HG02571 (cell line): ENCODE data around the gene KDM8.

Experiments
- ATAC-seq: cut with Tn5 transposase; IDR thresholded peaks from one replicate; pipeline ENCODE4 v1.9.1; 2021; ENCODE audit warnings: mild to moderate bottlenecking, moderate library complexity; ENCODE audit not compliant: unreplicated experiment

KDM8 gene

DNA sequence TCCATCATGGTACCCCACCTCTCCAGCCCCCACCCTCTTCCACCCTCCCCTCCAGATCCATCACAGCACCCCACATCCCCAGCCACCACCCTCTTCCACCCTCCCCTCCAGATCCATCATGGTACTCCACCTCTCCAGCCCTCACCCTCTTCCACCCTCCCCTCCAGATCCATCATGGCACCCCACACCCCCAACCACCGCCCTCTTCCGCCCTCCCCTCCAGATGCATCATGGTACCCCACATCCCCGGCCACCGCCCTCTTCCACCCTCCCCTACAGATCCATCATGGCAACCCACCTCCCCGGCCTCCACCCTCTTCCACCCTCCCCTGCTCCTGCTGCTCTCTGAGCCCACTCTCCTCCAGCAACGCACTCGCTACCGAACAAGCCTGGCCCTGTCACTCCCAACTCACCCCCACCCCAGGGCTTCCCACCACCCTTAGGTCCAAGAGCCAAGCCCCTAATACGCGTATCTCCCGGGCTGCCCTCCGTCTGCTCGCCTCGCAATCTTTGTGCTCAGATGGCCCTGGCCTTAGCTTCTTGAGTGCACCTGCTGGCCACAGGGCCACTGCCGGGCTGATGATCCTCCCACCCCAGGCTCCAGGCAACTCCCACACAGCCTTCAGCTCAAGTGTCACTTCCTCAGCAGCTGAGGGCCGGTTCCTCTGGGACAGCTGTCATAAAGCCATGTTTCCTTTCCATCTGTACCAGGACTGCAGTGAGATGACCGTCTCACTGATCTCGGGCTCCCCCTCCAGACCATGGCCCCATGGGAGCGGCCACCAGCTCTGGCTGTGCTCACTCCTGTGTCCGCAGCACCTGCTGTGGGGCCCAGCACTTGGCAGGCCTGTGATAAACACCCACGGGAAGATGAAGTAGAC is 25.5 kb downstream of the KDM8 start:
- ATAC-seq = no peak

DNA sequence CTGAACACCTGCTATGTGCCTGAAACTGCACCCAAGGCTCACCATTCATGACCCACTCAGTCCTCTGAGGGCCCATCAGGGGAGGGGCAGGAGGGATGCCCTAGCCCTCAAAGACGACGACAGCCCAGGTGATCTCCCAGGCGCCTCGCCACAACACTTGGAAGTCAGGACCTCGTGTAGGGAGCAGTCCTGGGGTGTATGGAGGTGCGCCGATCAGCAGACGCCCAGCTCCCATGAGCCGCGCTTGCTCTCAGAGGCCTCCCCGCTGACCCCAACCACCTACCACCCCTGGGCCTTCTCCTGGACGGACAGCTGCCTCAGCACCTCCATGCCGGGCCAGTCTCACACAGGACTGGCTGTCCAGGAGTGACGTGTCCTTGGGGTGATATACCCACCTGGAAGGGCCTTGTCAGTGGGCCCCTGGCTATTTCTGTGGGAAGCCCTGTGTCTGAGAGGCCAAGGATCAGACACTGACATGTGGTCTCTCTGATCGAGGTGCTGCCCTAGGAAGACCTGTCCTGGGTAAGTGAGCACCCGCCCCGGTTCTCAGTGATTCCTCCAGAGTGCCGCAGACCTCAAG is 26.7 kb downstream of the KDM8 start:
- no peak for ATAC-seq

DNA sequence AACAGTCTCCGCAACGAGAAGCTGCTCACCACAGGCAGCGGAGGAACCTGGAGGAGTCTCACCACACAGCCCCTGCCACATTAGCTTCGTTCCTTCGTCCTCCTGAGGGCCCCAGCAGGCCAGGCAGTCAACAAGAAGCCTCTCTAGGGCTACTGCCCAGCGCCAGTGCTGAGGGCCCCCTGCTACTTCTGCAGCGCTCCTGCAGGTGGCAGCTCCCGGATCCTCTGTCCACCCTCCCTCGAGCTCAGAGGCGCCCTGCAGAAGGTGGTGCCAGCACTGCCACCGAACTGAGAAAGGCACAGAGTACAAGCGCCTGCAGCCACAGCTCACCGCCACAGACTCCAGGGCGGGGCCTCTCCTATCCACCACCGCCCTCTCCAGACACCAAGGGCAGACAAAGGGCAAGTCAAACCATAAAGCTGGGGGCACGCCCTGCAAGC is 27.3 kb downstream of the KDM8 start:
- no peak for ATAC-seq

DNA sequence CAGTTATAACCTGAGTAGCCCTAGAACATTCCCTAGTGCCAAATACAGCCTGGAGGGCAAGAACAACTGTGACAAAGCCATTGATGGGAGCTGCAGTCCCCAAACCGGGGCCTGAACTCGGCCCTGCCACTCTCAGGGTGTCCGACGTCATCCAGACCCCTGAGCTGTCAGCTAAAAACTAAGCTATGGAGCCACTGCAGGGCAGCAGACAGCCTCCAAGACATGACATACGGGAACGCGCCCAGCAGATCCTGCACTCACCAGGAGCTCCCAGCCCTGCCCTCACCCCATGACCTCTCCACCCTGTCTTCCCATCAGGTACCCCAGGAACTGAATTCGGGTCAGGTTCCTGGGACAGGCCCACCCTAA is 28.4 kb downstream of the KDM8 start:
- ATAC-seq = no peak

DNA sequence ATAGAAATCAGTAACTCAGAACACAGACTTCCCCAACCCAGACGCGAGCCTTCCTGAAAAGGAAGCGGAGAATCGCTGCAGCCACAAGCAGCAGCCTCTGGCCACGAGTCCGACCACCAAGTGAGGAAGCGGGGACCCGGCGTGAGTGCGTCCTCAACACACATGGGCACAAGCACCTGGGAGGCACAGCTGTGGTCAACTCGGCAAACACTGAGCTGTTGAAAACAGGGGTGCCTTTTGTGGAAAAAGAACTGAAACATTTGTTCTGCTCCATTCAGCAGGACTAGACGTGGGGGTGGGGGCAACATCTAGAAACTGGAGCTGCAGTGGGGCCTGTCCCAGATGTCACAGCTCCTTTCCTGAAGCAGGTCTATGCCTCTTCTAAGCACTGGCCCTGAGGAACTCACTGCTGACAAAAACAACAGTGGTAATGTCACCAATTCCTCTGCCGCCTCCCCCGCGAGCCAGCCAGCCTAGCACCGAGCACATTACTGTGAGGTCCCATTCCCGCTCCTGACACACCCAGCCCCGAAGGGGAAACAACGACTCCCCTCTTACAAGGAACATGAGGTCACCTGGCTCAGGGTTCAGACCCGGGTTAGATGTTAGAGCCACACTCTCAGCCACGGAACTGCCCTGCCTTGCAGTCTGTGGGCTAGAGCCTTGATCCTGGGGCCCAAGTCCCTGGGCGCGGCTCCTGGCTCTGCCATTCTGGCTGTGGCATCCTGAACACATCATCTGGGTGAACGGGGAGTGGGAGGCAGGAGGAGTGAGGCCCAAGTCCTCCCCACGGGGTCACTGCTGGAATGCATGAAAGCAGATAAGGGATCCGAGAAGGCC is 29.0 kb downstream of the KDM8 start:
- no peak for ATAC-seq

DNA sequence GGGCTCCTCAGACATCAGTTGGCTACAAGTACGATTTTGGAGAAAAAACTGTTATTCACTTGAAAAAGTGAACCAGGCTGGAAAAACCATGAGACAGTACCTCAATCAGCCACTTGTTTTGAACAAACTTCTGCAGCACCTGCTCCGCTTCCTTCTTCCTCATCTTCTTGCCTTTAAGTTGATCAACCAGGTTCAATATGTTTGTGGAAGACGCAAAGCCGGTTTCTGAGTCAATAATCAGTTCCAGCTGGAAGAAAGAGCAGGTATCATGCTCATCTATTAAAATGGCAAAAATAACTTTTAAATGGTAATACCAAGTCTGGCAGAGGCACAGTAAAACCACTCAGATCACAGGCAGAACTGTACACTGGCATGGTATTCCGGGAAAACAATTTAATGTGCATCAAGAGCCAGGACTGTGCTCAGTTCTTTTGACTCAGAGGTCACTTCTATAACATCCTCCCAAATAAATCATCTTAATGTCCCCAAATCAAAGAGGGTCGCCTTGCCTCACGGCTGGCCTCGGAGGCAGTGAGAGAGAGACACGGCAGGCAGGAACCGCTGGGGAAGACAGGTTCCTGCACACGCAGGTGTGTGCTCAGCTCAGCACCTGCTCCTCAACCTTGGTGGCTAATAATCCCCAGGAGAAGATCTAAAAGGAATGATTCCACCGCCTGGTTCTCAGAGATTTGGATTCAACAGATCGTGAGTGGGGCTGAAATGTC is 29.7 kb downstream of the KDM8 start:
- ATAC-seq = no peak

DNA sequence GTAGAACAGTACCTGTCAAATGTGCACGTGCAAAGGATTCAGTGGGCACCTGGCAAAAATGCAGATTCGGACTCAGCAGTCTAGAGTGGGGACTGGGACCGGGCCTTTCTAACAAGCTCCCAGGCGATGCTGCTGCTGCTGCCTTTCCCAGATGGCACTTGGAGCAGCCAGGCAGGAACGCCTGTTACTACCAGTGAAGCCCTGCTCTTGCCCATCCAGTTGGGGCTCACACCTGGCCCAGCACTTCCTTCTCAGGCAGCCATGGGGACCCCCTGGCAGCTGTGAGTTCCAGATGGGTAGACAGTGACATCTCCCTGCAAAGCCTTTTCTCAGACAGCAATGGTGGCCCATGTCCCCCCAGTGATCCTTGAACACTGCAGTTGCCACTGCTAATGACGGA is 30.4 kb downstream of the KDM8 start:
- ATAC-seq = no peak

DNA sequence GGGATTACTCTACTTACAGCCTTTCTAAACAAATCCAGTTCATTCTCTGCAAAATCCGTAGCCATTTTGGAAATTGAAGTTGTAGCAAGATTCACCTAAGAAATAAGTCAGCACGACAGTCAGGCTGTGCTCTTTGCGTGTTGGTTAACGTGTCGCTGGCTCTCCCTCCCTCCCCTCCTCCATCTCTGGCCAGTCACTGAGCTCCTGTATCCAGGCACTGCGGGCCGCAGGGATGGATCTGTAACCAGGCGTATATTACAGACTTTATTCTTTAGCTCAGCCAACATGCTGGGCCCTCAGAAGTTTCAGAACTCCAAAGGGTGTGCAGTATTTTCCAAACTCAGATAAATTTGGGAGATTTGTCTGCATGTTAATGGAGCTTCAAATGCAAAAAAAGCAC is 30.8 kb downstream of the KDM8 start:
- ATAC-seq = no peak

DNA sequence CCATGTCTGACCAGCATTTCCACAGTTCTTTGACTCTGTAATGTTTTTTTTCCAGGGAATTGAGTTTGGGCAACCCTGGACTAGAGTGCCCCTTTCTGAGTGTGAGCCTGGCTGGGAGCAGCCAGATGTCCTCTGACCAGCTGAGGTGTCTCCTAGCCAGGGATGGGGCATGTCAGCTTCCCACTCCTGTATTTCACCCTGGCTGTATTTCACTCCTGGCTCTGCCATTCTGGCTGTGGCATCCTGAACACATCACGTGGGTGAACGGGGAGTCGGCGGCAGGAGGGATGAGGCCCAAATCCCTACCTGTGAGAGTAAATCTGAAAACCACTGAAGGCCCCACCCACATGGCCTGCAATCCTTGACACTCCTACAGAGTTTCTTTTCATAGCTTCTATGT is 31.3 kb downstream of the KDM8 start:
- no peak for ATAC-seq

DNA sequence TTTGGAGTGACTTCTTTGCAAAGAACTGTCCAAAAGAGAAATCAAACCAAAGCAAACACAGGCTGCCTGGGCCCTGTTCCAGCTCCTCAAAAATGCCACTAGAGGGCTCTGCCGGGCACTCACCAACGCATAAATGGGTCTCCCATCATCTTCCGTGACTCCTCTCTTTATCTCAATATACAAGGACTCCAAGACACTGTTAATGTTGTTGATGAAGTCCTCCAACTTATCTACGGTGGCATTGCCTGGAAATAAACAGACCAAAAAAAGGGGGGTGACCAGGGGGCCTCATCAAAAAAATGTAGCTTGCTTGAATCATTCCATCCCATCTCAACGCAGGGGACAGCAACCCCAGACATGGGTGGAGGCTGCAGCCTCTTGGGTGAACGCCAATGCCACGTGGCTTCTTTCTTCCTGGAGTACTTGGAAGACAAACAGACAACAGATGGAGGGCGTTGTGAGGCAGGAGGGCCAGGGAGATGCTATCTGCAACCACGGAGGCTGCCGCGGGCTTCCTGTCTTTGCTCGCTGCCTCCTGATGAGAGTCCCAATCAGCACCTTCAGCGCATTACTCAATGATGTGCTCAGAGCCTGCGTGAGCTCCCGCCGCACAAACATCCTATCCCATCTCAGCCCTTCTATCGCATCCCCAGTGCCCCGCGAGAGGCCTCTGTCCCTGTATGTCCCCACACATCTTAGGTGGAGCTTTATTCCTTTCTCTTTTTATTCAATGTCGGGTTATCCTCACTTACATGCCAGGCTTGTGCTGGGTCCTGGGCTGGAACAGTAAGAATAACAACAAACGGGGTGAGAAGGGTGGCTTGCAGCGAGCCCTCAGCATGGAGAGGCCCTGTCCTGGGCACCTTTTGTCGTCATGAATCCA is 32.0 kb downstream of the KDM8 start:
- ATAC-seq = no peak

DNA sequence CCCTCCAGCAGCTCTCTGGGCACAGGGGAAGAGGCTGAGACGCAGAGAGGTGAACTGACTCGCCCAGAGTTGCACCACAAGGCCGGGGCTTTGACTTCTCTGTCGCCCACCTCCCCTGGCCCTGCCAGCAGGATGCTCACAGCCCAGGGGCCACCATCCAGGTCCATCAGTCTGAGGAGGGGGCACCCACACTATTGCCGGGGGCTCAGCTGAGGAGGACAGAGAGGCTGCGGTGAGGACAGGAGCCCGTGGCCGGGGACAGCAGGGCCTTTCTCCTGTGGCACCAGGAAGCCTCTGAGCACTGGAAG is 32.6 kb downstream of the KDM8 start:
- no peak for ATAC-seq

DNA sequence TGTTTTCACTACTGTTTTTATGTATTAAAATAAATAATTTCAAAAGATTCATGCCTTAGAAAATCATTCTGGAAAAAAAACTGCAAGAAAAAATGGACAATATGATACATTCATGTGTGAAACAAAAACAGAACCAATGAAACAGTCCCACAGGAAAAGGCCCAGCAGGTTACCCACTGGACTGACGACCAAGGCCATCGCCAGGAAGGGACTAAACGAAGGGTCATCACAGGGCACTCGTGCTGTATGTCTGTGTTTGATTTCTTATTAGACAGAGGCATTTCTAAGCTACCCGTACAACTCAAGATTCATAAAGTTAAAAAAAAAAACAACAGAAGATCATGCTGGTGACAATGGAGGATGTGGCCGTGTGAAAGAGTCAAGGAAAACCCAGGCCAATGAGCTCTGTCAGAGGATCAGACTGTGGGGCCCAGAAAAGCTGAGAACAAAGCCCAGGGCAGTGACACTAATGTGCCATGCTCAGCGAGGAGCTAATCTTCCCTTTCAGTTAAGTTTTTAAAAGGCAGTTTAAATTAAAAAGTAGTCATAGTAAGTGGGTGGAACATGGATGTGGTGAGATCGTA is 33.4 kb downstream of the KDM8 start:
- ATAC-seq = no peak

DNA sequence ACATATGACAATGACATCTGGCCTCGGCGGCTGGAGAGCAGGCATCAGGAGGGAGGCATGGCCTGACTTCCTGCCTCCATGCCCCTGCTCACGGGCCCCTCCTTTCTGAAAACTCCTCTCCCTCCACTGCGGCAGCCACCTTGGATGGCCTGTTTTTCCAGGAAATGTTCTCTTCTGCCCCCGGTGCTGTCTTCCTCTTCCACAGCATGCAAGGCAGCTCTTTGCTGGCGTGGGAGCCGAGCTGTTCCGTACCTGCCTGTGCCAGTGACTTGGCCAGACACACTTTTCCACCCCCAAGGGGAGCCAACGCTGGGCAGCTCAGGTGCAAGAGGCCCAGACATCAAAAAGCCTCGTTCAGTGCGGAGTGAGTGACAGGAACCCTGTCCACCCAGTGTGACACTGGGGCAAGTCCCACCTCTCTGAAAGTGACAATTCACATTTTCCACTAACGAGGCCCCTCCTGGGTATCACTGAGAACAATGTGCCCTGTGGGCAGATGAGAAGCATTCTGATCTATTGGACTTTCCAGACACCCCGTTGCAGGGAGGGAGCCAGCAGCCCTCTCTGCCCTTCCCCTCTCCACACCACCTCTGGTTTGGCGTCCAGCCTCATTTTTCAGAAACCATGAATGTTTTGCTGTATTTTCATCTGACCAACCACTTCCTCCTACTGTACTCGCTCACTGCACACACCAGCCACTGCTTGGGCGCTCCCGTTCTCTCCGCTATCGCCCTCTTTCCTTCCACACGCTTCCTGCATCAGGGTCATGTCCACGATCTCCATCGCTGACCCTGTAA is 34.1 kb downstream of the KDM8 start:
- ATAC-seq = peak; percentile 57

DNA sequence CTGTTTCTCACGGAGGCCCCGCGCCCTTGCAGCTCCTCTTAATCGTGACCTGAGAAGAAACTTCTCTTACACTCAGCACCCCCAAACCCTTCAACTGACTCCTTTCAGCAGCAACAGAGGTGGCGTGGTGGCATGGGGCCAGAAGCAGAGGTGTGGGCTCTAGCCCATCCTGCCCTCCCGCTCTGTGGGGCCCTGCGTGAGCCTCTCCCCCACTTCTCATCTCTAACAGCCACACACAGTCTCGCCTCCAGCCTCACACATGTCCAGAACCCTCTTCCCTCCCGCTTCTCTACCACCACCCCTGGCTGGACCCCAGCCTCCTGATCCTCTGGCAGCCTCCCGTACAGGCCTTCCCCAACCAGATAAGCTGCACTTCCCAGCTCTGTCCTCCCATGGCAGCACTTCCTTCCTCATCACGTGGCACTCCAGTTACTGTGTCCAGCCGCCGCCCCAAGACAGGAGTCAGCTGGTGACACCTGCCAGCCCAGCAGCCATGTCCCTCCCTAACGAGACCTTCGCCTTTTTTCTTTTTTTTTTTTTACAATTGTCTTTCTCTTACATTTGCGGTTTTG is 34.8 kb downstream of the KDM8 start:
- ATAC-seq = no peak

DNA sequence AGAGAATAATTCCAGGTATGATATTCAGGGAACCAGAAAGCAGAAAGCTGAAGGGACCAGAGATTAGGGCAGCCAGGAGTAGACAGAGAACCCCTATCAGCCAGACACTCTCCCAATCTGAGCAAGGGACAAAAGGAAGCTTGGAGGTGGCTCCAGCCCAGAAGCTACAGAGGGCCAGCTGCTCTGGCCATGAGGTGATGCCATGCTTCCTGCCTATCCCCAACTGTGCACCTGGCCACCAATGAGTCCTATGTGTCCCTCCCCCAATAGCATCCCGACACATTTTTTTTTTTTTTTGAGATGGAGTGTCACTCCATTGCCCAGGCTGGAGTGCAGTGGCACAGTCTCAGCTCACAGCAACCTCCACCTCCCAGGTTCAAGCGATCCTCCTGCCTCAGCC is 35.3 kb downstream of the KDM8 start:
- ATAC-seq = no peak

DNA sequence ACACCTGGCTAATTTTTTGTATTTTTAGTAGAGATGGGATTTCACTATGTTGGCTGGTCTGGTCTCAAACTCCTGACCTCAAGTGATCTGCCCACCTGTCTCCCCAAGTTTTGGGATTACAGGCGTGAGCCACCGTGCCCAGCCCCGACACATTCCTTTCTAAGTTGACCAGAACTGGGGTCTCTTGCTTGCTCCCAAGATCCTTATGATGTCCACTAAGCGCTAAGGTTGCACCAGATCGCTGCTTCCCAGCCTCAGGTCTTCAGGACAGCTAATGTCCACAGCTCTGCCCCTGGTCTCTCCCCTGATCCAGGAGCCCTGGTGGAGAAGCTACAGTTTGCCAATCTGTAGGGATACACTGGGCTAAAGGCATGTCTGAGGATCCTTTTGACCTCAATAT is 35.7 kb downstream of the KDM8 start:
- ATAC-seq = no peak

DNA sequence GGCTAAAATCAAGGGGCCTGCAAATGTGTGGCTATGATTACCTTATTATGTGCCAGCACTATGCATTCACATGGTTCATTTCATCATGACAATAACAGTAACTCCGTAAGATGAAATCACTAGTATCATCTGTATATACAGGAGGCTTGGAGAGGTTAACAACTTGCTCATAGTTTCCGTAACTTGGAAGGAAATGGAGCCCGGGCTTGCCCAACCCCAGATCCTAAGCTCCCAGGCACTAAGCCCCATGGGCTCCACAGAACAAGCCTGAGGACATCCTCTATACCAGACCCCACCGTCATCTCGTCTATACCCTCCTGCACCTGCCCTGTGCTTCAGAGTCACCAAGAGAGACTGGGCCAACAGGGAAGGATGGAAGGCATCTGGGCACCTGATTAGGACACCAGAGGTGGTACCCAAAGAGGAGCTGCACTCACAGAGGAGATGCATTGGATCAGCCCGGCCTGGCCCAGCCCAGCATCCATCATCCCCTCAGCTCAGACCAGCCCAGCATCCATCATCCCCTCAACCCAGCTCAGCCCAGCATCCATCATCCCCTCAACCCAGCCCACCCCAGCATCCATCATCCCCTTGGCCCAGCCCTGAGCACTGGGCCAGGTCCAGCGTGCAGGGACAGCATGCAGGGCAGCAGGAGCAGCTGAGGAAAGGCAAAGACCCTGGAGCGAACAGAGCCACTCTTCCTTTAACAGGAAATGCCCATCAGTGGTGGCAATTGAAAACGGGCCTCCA is 36.8 kb downstream of the KDM8 start:
- no peak for ATAC-seq

DNA sequence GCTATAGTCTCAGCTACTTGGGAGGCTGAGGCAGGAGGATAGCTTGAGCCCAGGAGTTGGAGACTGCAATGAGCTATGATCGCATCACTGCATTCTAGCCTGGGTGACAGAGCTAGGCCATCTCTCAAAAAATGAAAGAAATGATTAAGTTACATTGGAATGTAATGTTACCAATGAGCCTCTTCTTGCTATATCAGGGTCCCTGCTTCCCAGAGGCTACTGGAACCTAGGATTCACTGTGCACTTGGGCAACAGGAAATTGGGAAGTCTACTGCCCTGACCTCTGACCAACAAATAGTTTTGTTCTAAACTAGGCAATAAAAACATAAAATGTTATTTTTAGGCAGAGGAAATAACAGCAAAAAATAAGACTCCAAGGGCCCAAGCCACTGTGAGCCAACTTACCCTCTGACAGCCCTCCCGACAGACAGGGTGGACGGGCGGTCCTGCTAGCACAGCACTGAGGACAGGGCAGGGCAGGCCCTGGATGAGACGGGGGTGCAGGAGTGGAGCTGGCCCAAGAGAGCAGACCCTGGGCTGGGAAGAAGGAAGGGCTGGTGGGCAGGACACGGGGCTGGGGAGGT is 37.7 kb downstream of the KDM8 start:
- ATAC-seq = no peak
